Gastroesophageal sphincter (tissue), 4 donors: Measurements from ENCODE around the gene DUSP18. TPM values are rescaled to one million over a fixed set of nuclear protein-coding genes. Genes with fewer than 3 reads are reported as not detected.
A peak's percentile ranks its signal among the peaks of the same experiment; 100 is the strongest.

Source experiments
- ATAC-seq: fragments of 150-250 bp; one replicate; pipeline ENCODE4 v1.9.1; 2016; ENCODE audit warnings: mild to moderate bottlenecking, moderate library complexity
- H3K27ac ChIP-seq, 4 donors: fragments of 200-600 bp; sonication (generic) in 3 of 4; 1 replicate in 3 of 4; 2 replicates in 1 of 4; pipeline ENCODE4 v1.5.1; 2016 to 2019
- H3K27me3 ChIP-seq: fragments of 200-600 bp; sonication (generic); one replicate; pipeline ENCODE4 v1.5.1; 2019
- H3K36me3 ChIP-seq, 2 donors: fragments of 200-600 bp; sonication (generic); one replicate each; pipeline ENCODE4 v1.5.1; 2019; ENCODE audit warnings: control low read depth in 1 of 2
- H3K4me1 ChIP-seq, 3 donors: fragments of 200-600 bp; sonication (generic); 1 replicate in 2 of 3; 2 replicates in 1 of 3; pipeline ENCODE4 v1.5.1; 2016 to 2019; ENCODE audit warnings: control low read depth in 2 of 3
- H3K4me3 ChIP-seq, 2 donors: fragments of 200-600 bp; sonication (generic); one replicate each; pipeline ENCODE4 v1.5.1; 2019; ENCODE audit warnings: mild to moderate bottlenecking in 1 of 2, moderate library complexity in 1 of 2
- H3K9me3 ChIP-seq, 3 donors: fragments of 200-600 bp; sonication (generic); one replicate each; pipeline ENCODE4 v1.5.1; 2017 to 2019; ENCODE audit warnings: control low read depth in 2 of 3
- CTCF ChIP-seq, 4 experiments: fragments of 200-600 bp in 2 of 4; fragments of 450-650 bp in 2 of 4; sonication (generic) in 1 of 4; IDR thresholded peaks; one replicate each; pipeline ENCODE4 v1.5.1; 2017 to 2019; ENCODE audit warnings: antibody characterized with exemption in 4 of 4, mild to moderate bottlenecking in 2 of 4, moderate library complexity in 2 of 4
- EP300 ChIP-seq: sonication (generic); formaldehyde crosslinking; IDR thresholded peaks from one replicate; pipeline ENCODE4 v1.6.1; 2017; ENCODE audit warnings: antibody characterized with exemption, mild to moderate bottlenecking
- POLR2A ChIP-seq, 2 donors: fragments of 450-650 bp; IDR thresholded peaks; one replicate each; pipeline ENCODE4 v1.6.1; 2017; ENCODE audit warnings: antibody characterized with exemption in 2 of 2, mild to moderate bottlenecking in 2 of 2, moderate library complexity in 1 of 2
- POLR2AphosphoS5 ChIP-seq: sonication (generic); formaldehyde crosslinking; IDR thresholded peaks from one replicate; pipeline ENCODE4 v1.6.1; 2017; ENCODE audit warnings: antibody characterized with exemption
- WGBS, 2 donors: methylation state at CpG; one replicate each; pipeline ENCODE4 v1.1.5; 2018; ENCODE audit warnings: low coverage in 1 of 2; 5-methylcytosine and 5-hydroxymethylcytosine counted together
- total RNA-seq, 4 donors: library from RNA; depleted of rRNA; stranded (reverse); fragments of >200 nt; gene quantifications; one replicate each; pipeline ENCODE4 v1.1.0, GENCODE V29; 2016

DUSP18 gene
- total RNA-seq, 4 donors from 2014 or later = 6.5 to 13.2 (median 8.7) TPM

- TF ChIP-seq POLR2A (IDR thresholded peaks at IDR 0.05) (no peak), CTCF (IDR thresholded peaks at IDR 0.05) (no peak), EP300 (no peak), POLR2AphosphoS5 (no peak)
- WGBS, 2 donors = 94% methylated on average over 2 of the region's 4 CpGs; no CpG with 5 or more reads in 1 of the 2 donors
- no peaks in the 10 kb centered on the region for H3K36me3 ChIP-seq
- H3K27ac ChIP-seq = no peak overlapping the region
- H3K4me3 ChIP-seq = no peak overlapping the region
- H3K9me3 ChIP-seq = no peaks in the 10 kb centered on the region
- ATAC-seq = no peak
- no peaks in the 10 kb centered on the region for H3K27me3 ChIP-seq
- peaks cover 0 to 59% (median 24%) of the 10 kb centered on the region in 3 donors for H3K4me1 ChIP-seq
Measured at GRCh38 chr22:30640839-30641430, 26.7 kb downstream of the DUSP18 start.

- Histone ChIP-seq H3K9me3 (no peaks in the 10 kb centered on the region), H3K27ac (no peak overlapping the region), H3K4me3 (no peak overlapping the region), H3K27me3 (no peaks in the 10 kb centered on the region), H3K36me3 (no peaks in the 10 kb centered on the region), H3K4me1 (peaks cover 0 to 65% (median 24%) of the 10 kb centered on the region in 3 donors)
- ATAC-seq = no peak
- no peak for TF ChIP-seq EP300
- TF ChIP-seq POLR2A (IDR thresholded peaks at IDR 0.05) = no peak
- TF ChIP-seq CTCF (IDR thresholded peaks at IDR 0.05) = no peak
- TF ChIP-seq POLR2AphosphoS5 = no peak
- WGBS, 2 donors = 96% methylated on average over 3 of the region's 4 CpGs; no CpG with 5 or more reads in 1 of the 2 donors
Measured at GRCh38 chr22:30640361-30640760, 27.3 kb downstream of the DUSP18 start.

GRCh38 chr22:30637701-30638114 lies 30.0 kb downstream of the DUSP18 start:
- H3K36me3 ChIP-seq = no peaks in the 10 kb centered on the region
- H3K4me1 ChIP-seq = peaks cover 0 to 58% (median 28%) of the 10 kb centered on the region in 3 donors
- H3K9me3 ChIP-seq = no peaks in the 10 kb centered on the region
- no peak overlapping the region for H3K27ac ChIP-seq
- ATAC-seq = no peak
- TF ChIP-seq POLR2AphosphoS5 = no peak
- no peak for TF ChIP-seq POLR2A (IDR thresholded peaks at IDR 0.05)
- no peak for TF ChIP-seq EP300
- no peak for TF ChIP-seq CTCF (IDR thresholded peaks at IDR 0.05)
- no peaks in the 10 kb centered on the region for H3K27me3 ChIP-seq
- H3K4me3 ChIP-seq = no peak overlapping the region
- WGBS, 2 donors = 78% methylated on average over 1 of the region's 1 CpG; no CpG with 5 or more reads in 1 of the 2 donors

- Histone ChIP-seq H3K36me3 (no peaks in the 10 kb centered on the region), H3K27me3 (no peaks in the 10 kb centered on the region), H3K9me3 (no peaks in the 10 kb centered on the region), H3K4me3 (peak overlapping the region; percentile 70 to 80), H3K4me1 (peaks cover 0 to 58% (median 28%) of the 10 kb centered on the region in 3 donors), H3K27ac (peak overlapping the region; percentile 77 to 95 (median 94))
- no peak for ATAC-seq
- 8 to 34% methylated on average over 2 to 12 of the region's 45 CpGs for WGBS, 2 donors
- TF ChIP-seq POLR2AphosphoS5 (no peak), EP300 (no peak), CTCF (IDR thresholded peaks at IDR 0.05) (no peak), POLR2A (IDR thresholded peaks at IDR 0.05) (no peak)
Measured at GRCh38 chr22:30636226-30637077, 31.2 kb downstream of the DUSP18 start.
